HL-60 (cell line): ENCODE results near the gene DACT2.

ENCODE experiments used
- CTCF ChIP-seq: IDR thresholded peaks from one replicate; pipeline ENCODE4 v1.5.1; 2011; ENCODE audit warnings: low read length, control low read depth, inconsistent platforms; ENCODE audit not compliant: insufficient read depth
- POLR2AphosphoS5 ChIP-seq: IDR thresholded peaks from 2 replicates; pipeline ENCODE4 v1.6.1; 2012; ENCODE audit warnings: low read depth
- SPI1 ChIP-seq: IDR thresholded peaks from 2 replicates; pipeline ENCODE4 v1.6.1; 2012; ENCODE audit warnings: low read depth, mild to moderate bottlenecking, borderline replicate concordance

- TF ChIP-seq CTCF: no peak
- TF ChIP-seq SPI1: no peak
- no peak for TF ChIP-seq POLR2AphosphoS5
Measured at GRCh38 chr6:168353041-168353440, 33.5 kb upstream of the DACT2 start.
